Measurements from ENCODE around the gene RPL31.

The RPL31 gene

GRCh38 chr2:100967716-100968115 is 34.4 kb upstream of the RPL31 start:
- H3K36me3 Mint-ChIP-seq: peaks cover 3% of the 10 kb centered on the region

GRCh38 chr2:100968146-100969145 is 33.6 kb upstream of the RPL31 start:
- H3K27me3 Mint-ChIP-seq: no peaks in the 10 kb centered on the region
- H3K9me3 Mint-ChIP-seq (ENCODE audit: low read depth): no peaks in the 10 kb centered on the region
- peaks cover 3% of the 10 kb centered on the region for H3K36me3 Mint-ChIP-seq
- no peak overlapping the region for H3K27ac Mint-ChIP-seq
- no peak overlapping the region for H3K4me3 Mint-ChIP-seq
- H3K4me1 Mint-ChIP-seq (ENCODE audit: low read depth): peaks cover 6% of the 10 kb centered on the region

More at GRCh38 chr2:100967716-100968115, 34.4 kb upstream of the RPL31 start:
- peaks cover 6% of the 10 kb centered on the region for H3K4me1 Mint-ChIP-seq (ENCODE audit: low read depth)
- H3K9me3 Mint-ChIP-seq (ENCODE audit: low read depth): no peaks in the 10 kb centered on the region
- H3K4me3 Mint-ChIP-seq: no peak overlapping the region
- no peak overlapping the region for H3K27ac Mint-ChIP-seq
- H3K27me3 Mint-ChIP-seq: no peaks in the 10 kb centered on the region

- no peaks in the 10 kb centered on the region for H3K27me3 Mint-ChIP-seq
- H3K36me3 Mint-ChIP-seq: peaks cover 3% of the 10 kb centered on the region
- H3K9me3 Mint-ChIP-seq (ENCODE audit: low read depth): no peaks in the 10 kb centered on the region
- no peaks in the 10 kb centered on the region for H3K4me1 Mint-ChIP-seq (ENCODE audit: low read depth)
- H3K4me3 Mint-ChIP-seq: no peak overlapping the region
- H3K27ac Mint-ChIP-seq: no peak overlapping the region
These were observed 32.1 kb upstream of the RPL31 start for GRCh38 chr2:100969998-100970397.

GRCh38 chr2:100971221-100971620 is 30.9 kb upstream of the RPL31 start:
- Mint-ChIP-seq H3K4me3 (no peak overlapping the region), H3K27me3 (no peaks in the 10 kb centered on the region), H3K27ac (no peak overlapping the region), H3K4me1 (ENCODE audit: low read depth) (no peaks in the 10 kb centered on the region), H3K9me3 (ENCODE audit: low read depth) (no peaks in the 10 kb centered on the region), H3K36me3 (peaks cover 3% of the 10 kb centered on the region)

GRCh38 chr2:100972452-100972851 is 29.6 kb upstream of the RPL31 start:
- no peaks in the 10 kb centered on the region for H3K9me3 Mint-ChIP-seq (ENCODE audit: low read depth)
- H3K4me1 Mint-ChIP-seq (ENCODE audit: low read depth): no peaks in the 10 kb centered on the region
- H3K36me3 Mint-ChIP-seq: peaks cover 3% of the 10 kb centered on the region
- H3K4me3 Mint-ChIP-seq: no peak overlapping the region
- no peak overlapping the region for H3K27ac Mint-ChIP-seq
- no peaks in the 10 kb centered on the region for H3K27me3 Mint-ChIP-seq

GRCh38 chr2:100974712-100975520 is 27.2 kb upstream of the RPL31 start:
- no peak overlapping the region for H3K27ac Mint-ChIP-seq
- H3K9me3 Mint-ChIP-seq (ENCODE audit: low read depth): no peaks in the 10 kb centered on the region
- no peaks in the 10 kb centered on the region for H3K27me3 Mint-ChIP-seq

GRCh38 chr2:100975521-100975785 is 26.6 kb upstream of the RPL31 start:
- Mint-ChIP-seq H3K4me3 (no peak overlapping the region), H3K36me3 (no peaks in the 10 kb centered on the region), H3K27me3 (no peaks in the 10 kb centered on the region), H3K27ac (no peak overlapping the region), H3K4me1 (ENCODE audit: low read depth) (no peaks in the 10 kb centered on the region), H3K9me3 (ENCODE audit: low read depth) (no peaks in the 10 kb centered on the region)

More at GRCh38 chr2:100974712-100975520, 27.2 kb upstream of the RPL31 start:
- H3K36me3 Mint-ChIP-seq: no peaks in the 10 kb centered on the region
- H3K4me3 Mint-ChIP-seq: no peak overlapping the region
- H3K4me1 Mint-ChIP-seq (ENCODE audit: low read depth): no peaks in the 10 kb centered on the region

GRCh38 chr2:100976061-100976460 is 26.0 kb upstream of the RPL31 start:
- Mint-ChIP-seq H3K27ac (no peak overlapping the region), H3K27me3 (no peaks in the 10 kb centered on the region), H3K36me3 (no peaks in the 10 kb centered on the region), H3K4me1 (ENCODE audit: low read depth) (no peaks in the 10 kb centered on the region), H3K9me3 (ENCODE audit: low read depth) (no peaks in the 10 kb centered on the region), H3K4me3 (no peak overlapping the region)

GRCh38 chr2:100976645-100977391 is 25.3 kb upstream of the RPL31 start:
- H3K4me3 Mint-ChIP-seq: no peak overlapping the region
- H3K27ac Mint-ChIP-seq: no peak overlapping the region
- H3K4me1 Mint-ChIP-seq (ENCODE audit: low read depth): no peaks in the 10 kb centered on the region

GRCh38 chr2:100977511-100977910 is 24.6 kb upstream of the RPL31 start:
- Mint-ChIP-seq H3K27ac (no peak overlapping the region), H3K36me3 (no peaks in the 10 kb centered on the region), H3K4me3 (no peak overlapping the region), H3K9me3 (ENCODE audit: low read depth) (no peaks in the 10 kb centered on the region), H3K4me1 (ENCODE audit: low read depth) (no peaks in the 10 kb centered on the region), H3K27me3 (no peaks in the 10 kb centered on the region)

More at GRCh38 chr2:100976645-100977391, 25.3 kb upstream of the RPL31 start:
- H3K9me3 Mint-ChIP-seq (ENCODE audit: low read depth): no peaks in the 10 kb centered on the region
- H3K36me3 Mint-ChIP-seq: no peaks in the 10 kb centered on the region
- H3K27me3 Mint-ChIP-seq: no peaks in the 10 kb centered on the region

GRCh38 chr2:100978582-100979191 is 23.4 kb upstream of the RPL31 start:
- H3K9me3 Mint-ChIP-seq (ENCODE audit: low read depth): no peaks in the 10 kb centered on the region
- H3K4me1 Mint-ChIP-seq (ENCODE audit: low read depth): no peaks in the 10 kb centered on the region
- no peak overlapping the region for H3K4me3 Mint-ChIP-seq
- no peaks in the 10 kb centered on the region for H3K36me3 Mint-ChIP-seq
- H3K27me3 Mint-ChIP-seq: no peaks in the 10 kb centered on the region
- H3K27ac Mint-ChIP-seq: no peak overlapping the region

GRCh38 chr2:100980046-100980445 is 22.0 kb upstream of the RPL31 start:
- Mint-ChIP-seq H3K27ac (no peak overlapping the region), H3K9me3 (ENCODE audit: low read depth) (no peaks in the 10 kb centered on the region)

GRCh38 chr2:100981011-100981410 is 21.1 kb upstream of the RPL31 start:
- Mint-ChIP-seq H3K9me3 (ENCODE audit: low read depth) (no peaks in the 10 kb centered on the region), H3K27me3 (no peaks in the 10 kb centered on the region), H3K27ac (no peak overlapping the region), H3K4me1 (ENCODE audit: low read depth) (no peaks in the 10 kb centered on the region), H3K36me3 (no peaks in the 10 kb centered on the region), H3K4me3 (no peak overlapping the region)

More at GRCh38 chr2:100980046-100980445, 22.0 kb upstream of the RPL31 start:
- H3K36me3 Mint-ChIP-seq: no peaks in the 10 kb centered on the region
- no peak overlapping the region for H3K4me3 Mint-ChIP-seq
- H3K4me1 Mint-ChIP-seq (ENCODE audit: low read depth): no peaks in the 10 kb centered on the region
- no peaks in the 10 kb centered on the region for H3K27me3 Mint-ChIP-seq

- no peaks in the 10 kb centered on the region for H3K4me1 Mint-ChIP-seq (ENCODE audit: low read depth)
- H3K4me3 Mint-ChIP-seq: no peak overlapping the region
These were observed 19.6 kb upstream of the RPL31 start for GRCh38 chr2:100982431-100982861.

More at GRCh38 chr2:100982431-100982861, 19.6 kb upstream of the RPL31 start:
- no peaks in the 10 kb centered on the region for H3K36me3 Mint-ChIP-seq
- H3K27me3 Mint-ChIP-seq: no peaks in the 10 kb centered on the region
- no peak overlapping the region for H3K27ac Mint-ChIP-seq
- no peaks in the 10 kb centered on the region for H3K9me3 Mint-ChIP-seq (ENCODE audit: low read depth)
